HepG2 (cell line): ENCODE measurements around the gene TARBP2. TPM values are rescaled to one million over a fixed set of nuclear protein-coding genes. Genes with fewer than 3 reads are reported as not detected.
A peak's percentile ranks its signal among the peaks of the same experiment; 100 is the strongest.

Experiments used
- EP300 ChIP-seq, 3 experiments: sonication (generic) in 1 of 3; formaldehyde crosslinking in 1 of 3; IDR thresholded peaks; 2 replicates each; pipeline versions ENCODE4 v1.5.1 to v1.6.1; 2011 to 2020; ENCODE audit warnings: low read depth in 2 of 3, low read length in 2 of 3, borderline replicate concordance in 1 of 3, improper control_type of control experiment in 1 of 3, mild to moderate bottlenecking in 1 of 3, missing genetic modification reagents in 1 of 3, moderate library complexity in 1 of 3
- FOXK2 ChIP-seq: fragments of 450-650 bp; IDR thresholded peaks from 2 replicates; pipeline ENCODE4 v1.6.1; 2016
- FOXO1 ChIP-seq: sonication (generic); formaldehyde crosslinking; IDR thresholded peaks from 2 replicates; pipeline ENCODE4 v1.4.0; 2020; ENCODE audit warnings: missing genetic modification reagents
- HOXA5 ChIP-seq: sonication (generic); formaldehyde crosslinking; IDR thresholded peaks from 2 replicates; pipeline ENCODE4 v1.4.0; 2020; ENCODE audit warnings: missing genetic modification reagents
- MAFG ChIP-seq: sonication (generic); formaldehyde crosslinking; IDR thresholded peaks from 2 replicates; pipeline ENCODE4 v1.5.1; 2020; ENCODE audit warnings: mild to moderate bottlenecking, missing genetic modification reagents
- PPARG ChIP-seq: conservative IDR thresholded peaks from 2 replicates; pipeline ENCODE4 v1.6.1; 2016; ENCODE audit warnings: missing biosample characterization, missing genetic modification reagents
- PRPF4 ChIP-seq: fragments of 200-400 bp; formaldehyde crosslinking; IDR thresholded peaks from 2 replicates; pipeline ENCODE4 v1.6.1; 2016; ENCODE audit warnings: low read length, low read depth; ENCODE audit not compliant: poor library complexity, severe bottlenecking
- SP4 ChIP-seq: sonication (generic); formaldehyde crosslinking; IDR thresholded peaks from 2 replicates; pipeline ENCODE4 v1.8.1; 2023; ENCODE audit warnings: mild to moderate bottlenecking, missing genetic modification reagents
- TAF15 ChIP-seq: fragments of 200-400 bp; formaldehyde crosslinking; IDR thresholded peaks from one replicate; pipeline ENCODE4 v1.6.1; 2018; ENCODE audit warnings: mild to moderate bottlenecking, low read depth, low read length; ENCODE audit not compliant: poor library complexity, severe bottlenecking
- TEAD2 ChIP-seq: sonication (generic); formaldehyde crosslinking; IDR thresholded peaks from 2 replicates; pipeline ENCODE4 v1.9.0; 2021; ENCODE audit warnings: missing genetic modification reagents
- ZFP36 ChIP-seq: fragments of 150-350 bp; IDR thresholded peaks from 2 replicates; pipeline ENCODE4 v1.6.1; 2018; ENCODE audit warnings: borderline replicate concordance, low read length, low read depth; ENCODE audit not compliant: partially characterized antibody
- ZFX ChIP-seq: sonication (generic); formaldehyde crosslinking; IDR thresholded peaks from 2 replicates; pipeline ENCODE4 v1.4.0; 2020; ENCODE audit warnings: mild to moderate bottlenecking, low read depth, missing genetic modification reagents, moderate library complexity
- ZNF501 ChIP-seq: sonication (generic); formaldehyde crosslinking; IDR thresholded peaks from 2 replicates; pipeline ENCODE4 v1.5.1; 2020; ENCODE audit warnings: mild to moderate bottlenecking, moderate library complexity, missing genetic modification reagents
- ZNF546 ChIP-seq: sonication (generic); formaldehyde crosslinking; conservative IDR thresholded peaks from 2 replicates; pipeline ENCODE4 v1.8.1; 2023; ENCODE audit warnings: mild to moderate bottlenecking, missing genetic modification reagents
- ZNF550 ChIP-seq: sonication (generic); formaldehyde crosslinking; IDR thresholded peaks from 2 replicates; pipeline ENCODE4 v1.4.0; 2020; ENCODE audit warnings: mild to moderate bottlenecking, missing genetic modification reagents, borderline replicate concordance
- ZNF562 ChIP-seq: sonication (generic); formaldehyde crosslinking; IDR thresholded peaks from 2 replicates; pipeline ENCODE4 v1.8.0; 2022; ENCODE audit warnings: missing genetic modification reagents, borderline replicate concordance
- ZNF619 ChIP-seq: sonication (generic); formaldehyde crosslinking; IDR thresholded peaks from 2 replicates; pipeline ENCODE4 v1.4.0; 2020; ENCODE audit warnings: mild to moderate bottlenecking, missing genetic modification reagents
- ZNF83 ChIP-seq: sonication (generic); formaldehyde crosslinking; IDR thresholded peaks from 2 replicates; pipeline ENCODE4 v1.4.0; 2020; ENCODE audit warnings: missing genetic modification reagents, mild to moderate bottlenecking, borderline replicate concordance
- ZNF878 ChIP-seq: sonication (generic); formaldehyde crosslinking; IDR thresholded peaks from 2 replicates; pipeline ENCODE4 v1.8.1; 2023; ENCODE audit warnings: mild to moderate bottlenecking, missing genetic modification reagents, moderate library complexity
- polyA plus RNA-seq, 8 experiments: library from polyadenylated mRNA; depleted of rRNA in 3 of 8; stranded (reverse) in 7 of 8; unstranded in 1 of 8; fragments of >200 nt; fragmentation: Illumina TruSeq in 4 of 8; extraction: Trizol in 4 of 8; gene quantifications; 2 replicates each; pipeline versions ENCODE4 v1.2.1 to v1.2.3, GENCODE V29; 2011 to 2016; ENCODE audit warnings: low read depth in 4 of 8, missing spikeins in 1 of 8, mixed read lengths in 1 of 8; ENCODE audit not compliant: insufficient read depth in 1 of 8
- total RNA-seq, 5 experiments: library from RNA; depleted of rRNA; stranded (reverse); fragments of >200 nt; fragmentation: Illumina TruSeq; extraction: Trizol; gene quantifications; 2 replicates each; pipeline ENCODE4 v1.2.3, GENCODE V29; 2016; ENCODE audit warnings: low read depth in 1 of 5
- TF ChIP-seq, protein P1 (sequence below): IDR thresholded peaks from 2 replicates; pipeline ENCODE4 v1.6.1; 2018; ENCODE audit warnings: missing genetic modification reagents
- TF ChIP-seq, protein P2 (sequence below): sonication (generic); formaldehyde crosslinking; IDR thresholded peaks from 2 replicates; pipeline ENCODE4 v1.4.0; 2020; ENCODE audit warnings: mild to moderate bottlenecking, missing genetic modification reagents
- TF ChIP-seq, protein P3 (sequence below): sonication (generic); formaldehyde crosslinking; IDR thresholded peaks from 2 replicates; pipeline ENCODE4 v1.5.0; 2020; ENCODE audit warnings: missing genetic modification reagents, mild to moderate bottlenecking, borderline replicate concordance
- TF ChIP-seq, protein P4 (sequence below): sonication (generic); formaldehyde crosslinking; IDR thresholded peaks from 2 replicates; pipeline ENCODE4 v1.9.0; 2021; ENCODE audit warnings: missing genetic modification reagents, mild to moderate bottlenecking, borderline replicate concordance
- TF ChIP-seq, protein P5 (sequence below): sonication (generic); formaldehyde crosslinking; IDR thresholded peaks from 2 replicates; pipeline ENCODE4 v1.5.1; 2020; ENCODE audit warnings: mild to moderate bottlenecking, missing genetic modification reagents, moderate library complexity

TARBP2 gene
- total and polyA plus RNA-seq, 2 of the 13 experiments (the other 11 are each of a cell fraction or from before 2014, with no cell fraction given) = 47.0 to 55.5 TPM

DNA sequence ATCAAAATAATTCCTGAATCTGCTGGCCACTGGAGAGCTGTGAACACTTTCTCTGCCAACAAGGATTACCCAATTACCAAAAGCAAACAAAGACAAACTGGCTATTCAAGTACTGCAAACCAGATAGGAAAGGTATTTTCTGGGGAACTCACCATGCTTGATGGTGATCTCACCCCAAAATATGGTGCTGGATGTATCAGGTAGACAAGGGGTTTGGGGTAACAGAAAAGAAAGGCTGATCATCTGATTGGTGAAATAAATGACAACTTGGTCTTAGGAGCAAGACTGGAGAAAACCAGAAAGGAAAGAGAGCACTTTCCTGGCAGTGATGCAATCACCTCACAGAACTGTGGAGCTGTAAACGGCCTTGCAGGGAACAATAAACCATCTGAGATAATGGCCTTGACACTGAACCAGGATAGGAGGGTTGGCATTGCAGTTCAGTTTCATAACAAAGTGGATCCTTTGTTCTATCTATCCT is 37.2 kb downstream of the TARBP2 start (continued):
- TF ChIP-seq, protein P1, sequence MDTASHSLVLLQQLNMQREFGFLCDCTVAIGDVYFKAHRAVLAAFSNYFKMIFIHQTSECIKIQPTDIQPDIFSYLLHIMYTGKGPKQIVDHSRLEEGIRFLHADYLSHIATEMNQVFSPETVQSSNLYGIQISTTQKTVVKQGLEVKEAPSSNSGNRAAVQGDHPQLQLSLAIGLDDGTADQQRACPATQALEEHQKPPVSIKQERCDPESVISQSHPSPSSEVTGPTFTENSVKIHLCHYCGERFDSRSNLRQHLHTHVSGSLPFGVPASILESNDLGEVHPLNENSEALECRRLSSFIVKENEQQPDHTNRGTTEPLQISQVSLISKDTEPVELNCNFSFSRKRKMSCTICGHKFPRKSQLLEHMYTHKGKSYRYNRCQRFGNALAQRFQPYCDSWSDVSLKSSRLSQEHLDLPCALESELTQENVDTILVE (CRISPR knock-in tag) = peak; percentile 61; the same call in 1 of the 2 replicates
- no peak for TF ChIP-seq ZNF562 (CRISPR knock-in tag)
- TF ChIP-seq ZNF501 = no peak
- no peak for TF ChIP-seq TAF15
- TF ChIP-seq ZNF619 = no peak
- no peak; the same call in 1 of the 2 replicates for TF ChIP-seq HOXA5
- TF ChIP-seq TEAD2 (CRISPR knock-in tag) = no peak
- TF ChIP-seq, protein P2, sequence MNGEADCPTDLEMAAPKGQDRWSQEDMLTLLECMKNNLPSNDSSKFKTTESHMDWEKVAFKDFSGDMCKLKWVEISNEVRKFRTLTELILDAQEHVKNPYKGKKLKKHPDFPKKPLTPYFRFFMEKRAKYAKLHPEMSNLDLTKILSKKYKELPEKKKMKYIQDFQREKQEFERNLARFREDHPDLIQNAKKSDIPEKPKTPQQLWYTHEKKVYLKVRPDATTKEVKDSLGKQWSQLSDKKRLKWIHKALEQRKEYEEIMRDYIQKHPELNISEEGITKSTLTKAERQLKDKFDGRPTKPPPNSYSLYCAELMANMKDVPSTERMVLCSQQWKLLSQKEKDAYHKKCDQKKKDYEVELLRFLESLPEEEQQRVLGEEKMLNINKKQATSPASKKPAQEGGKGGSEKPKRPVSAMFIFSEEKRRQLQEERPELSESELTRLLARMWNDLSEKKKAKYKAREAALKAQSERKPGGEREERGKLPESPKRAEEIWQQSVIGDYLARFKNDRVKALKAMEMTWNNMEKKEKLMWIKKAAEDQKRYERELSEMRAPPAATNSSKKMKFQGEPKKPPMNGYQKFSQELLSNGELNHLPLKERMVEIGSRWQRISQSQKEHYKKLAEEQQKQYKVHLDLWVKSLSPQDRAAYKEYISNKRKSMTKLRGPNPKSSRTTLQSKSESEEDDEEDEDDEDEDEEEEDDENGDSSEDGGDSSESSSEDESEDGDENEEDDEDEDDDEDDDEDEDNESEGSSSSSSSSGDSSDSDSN = no peak
- no peak for TF ChIP-seq SP4 (CRISPR knock-in tag)
- TF ChIP-seq PPARG (CRISPR knock-in tag) = peak; percentile 75
- TF ChIP-seq, protein P3, sequence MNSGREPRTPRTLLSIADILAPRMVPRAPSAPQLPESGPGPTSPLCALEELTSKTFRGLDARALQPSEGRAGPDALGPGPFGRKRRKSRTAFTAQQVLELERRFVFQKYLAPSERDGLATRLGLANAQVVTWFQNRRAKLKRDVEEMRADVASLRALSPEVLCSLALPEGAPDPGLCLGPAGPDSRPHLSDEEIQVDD (CRISPR knock-in tag) = no peak
- no peak for TF ChIP-seq ZNF550 (CRISPR knock-in tag)
- TF ChIP-seq ZNF83 (CRISPR knock-in tag) = no peak
- TF ChIP-seq, protein P4, sequence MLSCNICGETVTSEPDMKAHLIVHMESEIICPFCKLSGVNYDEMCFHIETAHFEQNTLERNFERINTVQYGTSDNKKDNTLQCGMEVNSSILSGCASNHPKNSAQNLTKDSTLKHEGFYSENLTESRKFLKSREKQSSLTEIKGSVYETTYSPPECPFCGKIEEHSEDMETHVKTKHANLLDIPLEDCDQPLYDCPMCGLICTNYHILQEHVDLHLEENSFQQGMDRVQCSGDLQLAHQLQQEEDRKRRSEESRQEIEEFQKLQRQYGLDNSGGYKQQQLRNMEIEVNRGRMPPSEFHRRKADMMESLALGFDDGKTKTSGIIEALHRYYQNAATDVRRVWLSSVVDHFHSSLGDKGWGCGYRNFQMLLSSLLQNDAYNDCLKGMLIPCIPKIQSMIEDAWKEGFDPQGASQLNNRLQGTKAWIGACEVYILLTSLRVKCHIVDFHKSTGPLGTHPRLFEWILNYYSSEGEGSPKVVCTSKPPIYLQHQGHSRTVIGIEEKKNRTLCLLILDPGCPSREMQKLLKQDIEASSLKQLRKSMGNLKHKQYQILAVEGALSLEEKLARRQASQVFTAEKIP = no peak
- no peak for TF ChIP-seq FOXK2
- no peak for TF ChIP-seq ZNF546
- no peak for TF ChIP-seq ZFP36
- no peak for TF ChIP-seq ZNF878 (CRISPR knock-in tag)
- TF ChIP-seq ZFX (CRISPR knock-in tag) = no peak
- TF ChIP-seq, protein P5, sequence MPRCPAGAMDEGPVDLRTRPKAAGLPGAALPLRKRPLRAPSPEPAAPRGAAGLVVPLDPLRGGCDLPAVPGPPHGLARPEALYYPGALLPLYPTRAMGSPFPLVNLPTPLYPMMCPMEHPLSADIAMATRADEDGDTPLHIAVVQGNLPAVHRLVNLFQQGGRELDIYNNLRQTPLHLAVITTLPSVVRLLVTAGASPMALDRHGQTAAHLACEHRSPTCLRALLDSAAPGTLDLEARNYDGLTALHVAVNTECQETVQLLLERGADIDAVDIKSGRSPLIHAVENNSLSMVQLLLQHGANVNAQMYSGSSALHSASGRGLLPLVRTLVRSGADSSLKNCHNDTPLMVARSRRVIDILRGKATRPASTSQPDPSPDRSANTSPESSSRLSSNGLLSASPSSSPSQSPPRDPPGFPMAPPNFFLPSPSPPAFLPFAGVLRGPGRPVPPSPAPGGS (CRISPR knock-in tag) = no peak
- TF ChIP-seq FOXO1 = peak; percentile 92
- no peak for TF ChIP-seq MAFG
- no peak for TF ChIP-seq PRPF4
- peak; percentile 50 to 83; a peak in 3 of 4 replicates for TF ChIP-seq EP300 (IDR thresholded peaks at IDR 0.05; ENCODE audit: low read depth in 2 of 2, low read length in 2 of 2)
- peak; percentile 85; the same call in 1 of the 2 replicates for TF ChIP-seq EP300 (CRISPR knock-in tag; IDR thresholded peaks at IDR 0.05; ENCODE audit: borderline replicate concordance)
